ENCODE data around the gene BPGM. TPM values are rescaled to one million over a fixed set of nuclear protein-coding genes. Genes with fewer than 3 reads are reported as not detected.

Gene BPGM
- total RNA-seq, 1 donor from 2014 or later, result 13.3 TPM

DNA sequence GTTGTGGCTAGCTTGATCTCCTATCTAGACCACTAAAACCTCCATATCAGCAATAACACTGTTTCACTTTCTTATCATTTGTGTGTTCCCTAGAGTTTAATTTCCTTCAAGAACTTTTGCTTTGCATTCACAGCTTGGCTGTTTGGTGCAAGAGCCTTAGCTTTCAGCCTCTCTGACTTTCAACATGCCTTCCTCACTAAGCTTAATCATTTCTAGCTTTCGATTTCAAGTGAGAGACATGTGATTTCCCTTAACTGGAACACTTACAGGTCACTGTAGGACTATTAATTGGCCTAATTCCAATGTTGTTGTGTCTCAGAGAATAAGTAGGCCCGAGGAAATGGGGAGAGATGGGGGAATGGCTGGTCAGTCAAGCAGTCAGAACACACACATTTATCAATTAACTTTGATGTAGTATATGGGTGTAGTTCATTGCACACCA lies 10.6 kb upstream of the BPGM start:
- H3K27me3 Mint-ChIP-seq (ENCODE audit: low read depth), result no peaks in the 10 kb centered on the region
- no peaks in the 10 kb centered on the region for H3K4me1 Mint-ChIP-seq
- no peaks in the 10 kb centered on the region for H3K36me3 Mint-ChIP-seq
- no peaks in the 10 kb centered on the region for H3K9me3 Mint-ChIP-seq
- no peak overlapping the region for H3K4me3 Mint-ChIP-seq
- TF ChIP-seq, protein P1, sequence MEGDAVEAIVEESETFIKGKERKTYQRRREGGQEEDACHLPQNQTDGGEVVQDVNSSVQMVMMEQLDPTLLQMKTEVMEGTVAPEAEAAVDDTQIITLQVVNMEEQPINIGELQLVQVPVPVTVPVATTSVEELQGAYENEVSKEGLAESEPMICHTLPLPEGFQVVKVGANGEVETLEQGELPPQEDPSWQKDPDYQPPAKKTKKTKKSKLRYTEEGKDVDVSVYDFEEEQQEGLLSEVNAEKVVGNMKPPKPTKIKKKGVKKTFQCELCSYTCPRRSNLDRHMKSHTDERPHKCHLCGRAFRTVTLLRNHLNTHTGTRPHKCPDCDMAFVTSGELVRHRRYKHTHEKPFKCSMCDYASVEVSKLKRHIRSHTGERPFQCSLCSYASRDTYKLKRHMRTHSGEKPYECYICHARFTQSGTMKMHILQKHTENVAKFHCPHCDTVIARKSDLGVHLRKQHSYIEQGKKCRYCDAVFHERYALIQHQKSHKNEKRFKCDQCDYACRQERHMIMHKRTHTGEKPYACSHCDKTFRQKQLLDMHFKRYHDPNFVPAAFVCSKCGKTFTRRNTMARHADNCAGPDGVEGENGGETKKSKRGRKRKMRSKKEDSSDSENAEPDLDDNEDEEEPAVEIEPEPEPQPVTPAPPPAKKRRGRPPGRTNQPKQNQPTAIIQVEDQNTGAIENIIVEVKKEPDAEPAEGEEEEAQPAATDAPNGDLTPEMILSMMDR (IDR thresholded peaks at IDR 0.05; ENCODE audit: unreplicated experiment), result no peak
- no peak overlapping the region for H3K27ac Mint-ChIP-seq
- DNase-seq (ENCODE audit: low spot score in 2 of 2, unreplicated experiment in 2 of 2), result no peak

DNA sequence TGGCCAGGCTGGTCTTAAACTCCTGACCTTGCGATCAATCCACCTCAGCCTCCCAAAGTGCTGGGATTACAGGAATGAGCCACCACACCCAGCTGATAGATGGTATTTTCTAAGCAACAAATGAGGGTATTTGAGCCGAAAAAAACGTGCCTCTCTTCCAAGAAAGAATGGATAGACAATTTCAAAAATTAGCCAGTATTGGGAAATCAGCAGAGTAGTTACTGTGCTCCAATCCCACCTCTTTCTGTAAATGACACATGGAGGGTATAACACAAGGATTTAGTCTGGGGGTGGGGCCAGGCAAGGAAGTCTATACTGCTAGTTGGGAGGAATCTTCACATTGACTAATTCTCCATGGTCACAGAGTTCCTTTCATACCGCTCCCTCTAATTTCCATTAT lies 9.2 kb upstream of the BPGM start:
- no peak overlapping the region for H3K4me3 Mint-ChIP-seq
- H3K27me3 Mint-ChIP-seq (ENCODE audit: low read depth), result peaks cover 10% of the 10 kb centered on the region
- no peaks in the 10 kb centered on the region for H3K36me3 Mint-ChIP-seq
- no peak for DNase-seq (ENCODE audit: low spot score in 2 of 2, unreplicated experiment in 2 of 2)
- no peaks in the 10 kb centered on the region for H3K4me1 Mint-ChIP-seq
- no peak overlapping the region for H3K27ac Mint-ChIP-seq
- peaks cover 12% of the 10 kb centered on the region for H3K9me3 Mint-ChIP-seq
- TF ChIP-seq, protein P1 (IDR thresholded peaks at IDR 0.05; ENCODE audit: unreplicated experiment), result no peak

DNA sequence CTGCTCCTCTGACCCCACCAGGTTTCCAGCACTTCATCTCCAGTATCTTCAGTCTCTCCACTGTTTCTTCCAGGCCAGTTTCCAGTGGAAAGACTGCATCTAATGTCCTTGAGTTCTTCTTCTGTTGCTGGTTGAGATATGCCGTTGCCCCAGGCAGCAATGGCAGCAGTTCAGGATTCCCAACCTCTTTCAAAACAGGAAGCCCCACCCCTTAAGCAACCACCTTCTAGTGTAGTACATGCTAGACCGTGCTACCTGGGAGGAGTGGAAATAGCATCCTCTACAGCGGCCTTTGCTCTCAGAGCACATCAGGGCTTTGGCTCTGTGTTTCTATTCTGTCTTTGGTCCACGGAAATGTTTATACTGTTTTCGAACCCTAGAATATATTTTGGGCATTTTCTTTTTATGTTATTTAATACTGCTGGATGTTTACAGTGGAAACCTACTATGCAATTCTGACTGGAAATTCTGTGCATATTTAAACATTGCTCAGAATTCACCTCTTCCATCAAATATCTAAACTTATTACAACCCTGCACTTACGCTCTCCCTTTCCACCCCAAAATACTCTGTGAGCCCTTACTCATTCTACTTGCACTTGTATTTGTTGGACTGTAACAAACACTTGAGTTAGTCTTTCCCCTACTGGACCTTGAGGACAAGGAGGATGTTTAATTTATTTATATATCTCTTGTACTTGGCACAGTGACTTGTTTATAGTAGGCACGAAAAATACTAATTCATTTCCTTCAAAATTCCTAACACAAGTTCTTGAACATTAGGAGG lies 8.5 kb upstream of the BPGM start:
- no peak overlapping the region for H3K4me3 Mint-ChIP-seq
- no peaks in the 10 kb centered on the region for H3K4me1 Mint-ChIP-seq
- H3K9me3 Mint-ChIP-seq, result peaks cover 13% of the 10 kb centered on the region
- no peaks in the 10 kb centered on the region for H3K36me3 Mint-ChIP-seq
- H3K27ac Mint-ChIP-seq, result no peak overlapping the region
- no peak for DNase-seq (ENCODE audit: low spot score in 2 of 2, unreplicated experiment in 2 of 2)
- TF ChIP-seq, protein P1 (IDR thresholded peaks at IDR 0.05; ENCODE audit: unreplicated experiment), result no peak
- peaks cover 11% of the 10 kb centered on the region for H3K27me3 Mint-ChIP-seq (ENCODE audit: low read depth)

DNA sequence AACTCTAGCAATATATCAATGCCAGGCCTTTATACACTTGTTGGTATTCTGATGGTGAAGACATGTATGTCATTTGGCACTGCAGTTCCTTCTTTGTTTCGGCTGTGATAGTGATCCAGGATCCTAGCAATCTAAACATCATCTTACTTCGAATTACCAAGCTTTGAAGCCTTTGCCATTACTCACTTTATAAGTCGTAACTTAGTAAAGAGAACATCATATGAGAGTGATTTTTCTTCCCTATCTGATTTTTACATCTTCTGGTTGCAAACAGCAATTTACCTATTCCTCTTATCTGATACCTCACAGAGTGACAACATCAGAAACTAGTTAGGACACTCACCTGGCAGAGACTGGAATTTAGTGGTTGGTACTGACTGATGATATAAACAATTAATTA lies 7.6 kb upstream of the BPGM start:
- H3K27ac Mint-ChIP-seq, result no peak overlapping the region
- DNase-seq (ENCODE audit: low spot score in 2 of 2, unreplicated experiment in 2 of 2), result no peak
- no peak overlapping the region for H3K4me3 Mint-ChIP-seq
- H3K36me3 Mint-ChIP-seq, result no peaks in the 10 kb centered on the region
- H3K27me3 Mint-ChIP-seq (ENCODE audit: low read depth), result peaks cover 11% of the 10 kb centered on the region
- H3K9me3 Mint-ChIP-seq, result peaks cover 13% of the 10 kb centered on the region
- TF ChIP-seq, protein P1 (IDR thresholded peaks at IDR 0.05; ENCODE audit: unreplicated experiment), result no peak
- H3K4me1 Mint-ChIP-seq, result no peaks in the 10 kb centered on the region

DNA sequence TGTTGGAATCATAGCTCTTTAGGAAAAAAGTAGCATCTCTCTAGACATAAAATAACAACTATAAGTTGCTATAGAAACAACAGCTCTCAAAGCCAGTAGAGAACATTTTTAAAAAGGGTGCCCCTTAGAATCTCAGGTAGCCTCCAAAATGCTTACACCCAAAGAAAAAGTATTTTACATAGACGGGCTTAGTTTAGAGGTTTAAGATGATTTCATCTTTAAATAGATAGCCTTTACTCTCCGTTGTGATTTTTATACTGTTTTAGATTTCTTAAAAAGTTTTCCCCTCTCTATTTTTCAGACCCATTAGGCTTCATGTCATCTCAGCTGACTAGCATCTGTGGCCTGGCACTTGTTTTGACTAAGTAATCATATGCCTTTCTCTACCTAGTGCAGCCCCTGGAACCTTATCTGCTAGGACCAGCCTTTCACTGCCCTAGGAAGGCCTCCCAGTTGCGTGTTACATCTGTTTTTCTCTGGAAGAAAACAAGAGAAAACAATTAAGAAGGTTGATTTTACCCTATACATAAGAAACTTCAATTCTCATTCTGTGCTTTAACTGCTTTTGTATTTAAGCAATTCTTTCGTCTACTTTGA lies 6.9 kb upstream of the BPGM start:
- TF ChIP-seq, protein P1 (IDR thresholded peaks at IDR 0.05; ENCODE audit: unreplicated experiment), result no peak
- DNase-seq (ENCODE audit: low spot score in 2 of 2, unreplicated experiment in 2 of 2), result no peak
- H3K36me3 Mint-ChIP-seq, result no peaks in the 10 kb centered on the region
- H3K4me3 Mint-ChIP-seq, result no peak overlapping the region
- H3K4me1 Mint-ChIP-seq, result no peaks in the 10 kb centered on the region
- H3K9me3 Mint-ChIP-seq, result peaks cover 13% of the 10 kb centered on the region
- H3K27ac Mint-ChIP-seq, result no peak overlapping the region
- H3K27me3 Mint-ChIP-seq (ENCODE audit: low read depth), result peaks cover 11% of the 10 kb centered on the region
